LNCAP (cell line): Measurements from ENCODE around the gene TAB2.

ENCODE experiments used
- CTCF ChIP-seq: fragments of 450-650 bp; IDR thresholded peaks from 2 replicates; pipeline ENCODE4 v1.5.1; 2017; ENCODE audit warnings: mild to moderate bottlenecking

TAB2 gene

GRCh38 chr6:149356081-149356750 lies 38.7 kb downstream of the TAB2 start:
- no peak for TF ChIP-seq CTCF

- no peak for TF ChIP-seq CTCF
Observed at GRCh38 chr6:149357726-149358538, 40.4 kb downstream of the TAB2 start.

- no peak for TF ChIP-seq CTCF
Observed at GRCh38 chr6:149359440-149359839, 41.9 kb downstream of the TAB2 start.

GRCh38 chr6:149360536-149360935 lies 43.0 kb downstream of the TAB2 start:
- no peak for TF ChIP-seq CTCF

GRCh38 chr6:149362289-149362688 lies 44.8 kb downstream of the TAB2 start:
- TF ChIP-seq CTCF: no peak

- TF ChIP-seq CTCF: no peak
Observed at GRCh38 chr6:149363154-149363553, 45.6 kb downstream of the TAB2 start.

- no peak for TF ChIP-seq CTCF
Observed at GRCh38 chr6:149364557-149364956, 47.0 kb downstream of the TAB2 start.
